PC-3 (cell line): ENCODE data around the gene CST4. TPM values are rescaled to one million over a fixed set of nuclear protein-coding genes. Genes with fewer than 3 reads are reported as not detected.

Source experiments
- ATAC-seq: fragments of 200-7000 bp; cut with Tn5 transposase; 2 replicates; pipeline ENCODE4 v1.9.1; 2020; ENCODE audit warnings: mild to moderate bottlenecking, moderate library complexity
- BruUV-seq: library from RNA; stranded (reverse); fragments of 400-500 nt; replicated peaks from 2 replicates; lab custom pipeline; 2021; lab: Mats Ljungman, UMichigan
- CTCF ChIA-PET: fragments of 300-600 bp; sonication (Branson Sonifier 250); formaldehyde crosslinking; loops from one replicate; lab custom pipeline; 2022; ENCODE audit warnings: antibody characterized with exemption; lab: Charles Lee
- POLR2A ChIA-PET: fragments of 300-600 bp; sonication (Branson Sonifier 250); formaldehyde crosslinking; loops from one replicate; lab custom pipeline; 2022; ENCODE audit warnings: antibody characterized with exemption; ENCODE audit not compliant: unreplicated experiment; lab: Charles Lee
- DNase-seq: peaks from one replicate; pipeline ENCODE4 v3.0.0-alpha.2; 2015
- H2AFZ ChIP-seq: fragments of 300-600 bp; sonication (generic); 2 replicates; pipeline ENCODE4 v1.6.0; 2016; ENCODE audit warnings: antibody characterized with exemption, low read length
- H3F3A ChIP-seq: fragments of 300-600 bp; sonication (generic); one replicate; pipeline ENCODE4 v1.6.0; 2017; ENCODE audit warnings: antibody characterized with exemption, low read length, control low read depth, mild to moderate bottlenecking; ENCODE audit not compliant: unreplicated experiment
- H3K27ac ChIP-seq: fragments of 300-600 bp; sonication (generic); 2 replicates; pipeline ENCODE4 v1.5.1; 2016; ENCODE audit warnings: mild to moderate bottlenecking, low read length
- H3K27me3 ChIP-seq: fragments of 300-600 bp; sonication (generic); 2 replicates; pipeline ENCODE4 v1.6.1; 2016; ENCODE audit warnings: low read length, mixed read lengths
- H3K36me3 ChIP-seq: fragments of 300-600 bp; sonication (generic); 2 replicates; pipeline ENCODE4 v1.6.1; 2016; ENCODE audit warnings: low read depth, mixed run types, low read length, mixed read lengths
- H3K4me1 ChIP-seq: fragments of 300-600 bp; sonication (generic); 2 replicates; pipeline ENCODE4 v1.5.1; 2016; ENCODE audit warnings: low read length; ENCODE audit not compliant: insufficient read depth
- H3K4me2 ChIP-seq: fragments of 300-600 bp; sonication (generic); 2 replicates; pipeline ENCODE4 v1.6.0; 2016; ENCODE audit warnings: low read length
- H3K4me3 ChIP-seq: fragments of 300-600 bp; sonication (generic); 2 replicates; pipeline ENCODE4 v1.5.1; 2016; ENCODE audit warnings: mild to moderate bottlenecking, low read length, mixed read lengths
- H3K79me2 ChIP-seq: fragments of 300-600 bp; sonication (generic); 2 replicates; pipeline ENCODE4 v1.6.1; 2017; ENCODE audit warnings: low read length, mixed read lengths
- H3K9ac ChIP-seq: fragments of 300-600 bp; sonication (generic); 2 replicates; pipeline ENCODE4 v1.6.0; 2016; ENCODE audit warnings: mild to moderate bottlenecking, low read length
- H3K9me2 ChIP-seq: fragments of 300-600 bp; sonication (generic); replicated peaks from 2 replicates; pipeline ENCODE4 v1.6.1; 2016; ENCODE audit warnings: mixed run types, low read length, mixed read lengths
- H3K9me3 ChIP-seq: fragments of 300-600 bp; sonication (generic); 2 replicates; pipeline ENCODE4 v1.6.1; 2016; ENCODE audit warnings: low read length, mixed read lengths
- H4K20me1 ChIP-seq: fragments of 300-600 bp; sonication (generic); 2 replicates; pipeline ENCODE4 v1.6.1; 2016; ENCODE audit warnings: low read length, mixed read lengths
- EZH2 ChIP-seq: fragments of 300-600 bp; sonication (generic); IDR thresholded peaks from one replicate; pipeline ENCODE4 v1.6.1; 2017; ENCODE audit warnings: antibody characterized with exemption, mild to moderate bottlenecking, low read length; ENCODE audit not compliant: unreplicated experiment
- EZH2phosphoT487 ChIP-seq: fragments of 300-600 bp; sonication (generic); IDR thresholded peaks from 2 replicates; pipeline ENCODE4 v1.6.1; 2018; ENCODE audit warnings: mild to moderate bottlenecking, antibody characterized with exemption, low read length, borderline replicate concordance
- intact Hi-C: fragments of 100-400 bp; cut with micrococcal nuclease; formaldehyde crosslinking; loops from 2 replicates; pipeline ENCODE4 v1.9.0; 2023
- total RNA-seq: library from RNA; depleted of rRNA; stranded (reverse); fragments of >200 nt; gene quantifications from 2 replicates; pipeline ENCODE4 v1.2.3, GENCODE V29; 2014
- TF ChIP-seq, protein P1 (sequence below): fragments of 300-600 bp; sonication (generic); conservative IDR thresholded peaks from 2 replicates; pipeline ENCODE4 v1.5.1; 2017; ENCODE audit warnings: antibody characterized with exemption, low read depth, mild to moderate bottlenecking, low read length

Gene CST4
- total RNA-seq, 1 experiment from 2014 or later, result 0.98 TPM

DNA sequence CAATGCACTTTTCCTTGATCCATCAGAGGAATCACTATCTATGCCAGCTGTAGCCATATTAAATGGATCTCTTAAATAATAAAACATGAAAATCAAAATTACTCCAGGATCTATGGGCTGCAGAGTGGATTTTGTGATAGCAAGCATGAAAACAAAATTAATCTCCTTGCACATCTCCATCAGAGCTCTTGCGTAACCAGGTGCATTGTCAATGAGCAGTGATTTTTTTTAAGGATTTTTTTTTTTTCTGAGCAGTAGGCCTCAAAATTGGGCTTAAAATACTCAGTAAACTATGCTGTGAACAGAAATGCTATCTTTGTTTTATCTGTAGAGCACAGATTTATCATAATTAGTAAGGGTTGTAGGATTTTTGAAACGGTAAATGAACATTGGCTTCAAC, 39.6 kb downstream of the CST4 start:
- no peak overlapping the region for H3K4me3 ChIP-seq
- DNase-seq (no peak), ATAC-seq (no peak)
- no peaks in the 10 kb centered on the region for H3F3A ChIP-seq
- BruUV-seq, result no TSS peak
- intact Hi-C loops, result no loop called here
- CTCF ChIA-PET, result no interaction called here
- no peaks in the 10 kb centered on the region for H3K79me2 ChIP-seq
- no peaks in the 10 kb centered on the region for H3K27me3 ChIP-seq
- no peaks in the 10 kb centered on the region for H3K36me3 ChIP-seq
- H2AFZ ChIP-seq, result no peak overlapping the region
- no peaks in the 10 kb centered on the region for H3K4me1 ChIP-seq
- H3K9ac ChIP-seq, result no peak overlapping the region
- H3K4me2 ChIP-seq, result no peak overlapping the region
- H4K20me1 ChIP-seq, result no peaks in the 10 kb centered on the region
- POLR2A ChIA-PET, result no interaction called here
- H3K9me3 ChIP-seq, result no peaks in the 10 kb centered on the region
- H3K27ac ChIP-seq, result no peak overlapping the region
- no peaks in the 10 kb centered on the region for H3K9me2 ChIP-seq
- TF ChIP-seq EZH2phosphoT487 (no peak), EZH2 (no peak)
- TF ChIP-seq, protein P1, sequence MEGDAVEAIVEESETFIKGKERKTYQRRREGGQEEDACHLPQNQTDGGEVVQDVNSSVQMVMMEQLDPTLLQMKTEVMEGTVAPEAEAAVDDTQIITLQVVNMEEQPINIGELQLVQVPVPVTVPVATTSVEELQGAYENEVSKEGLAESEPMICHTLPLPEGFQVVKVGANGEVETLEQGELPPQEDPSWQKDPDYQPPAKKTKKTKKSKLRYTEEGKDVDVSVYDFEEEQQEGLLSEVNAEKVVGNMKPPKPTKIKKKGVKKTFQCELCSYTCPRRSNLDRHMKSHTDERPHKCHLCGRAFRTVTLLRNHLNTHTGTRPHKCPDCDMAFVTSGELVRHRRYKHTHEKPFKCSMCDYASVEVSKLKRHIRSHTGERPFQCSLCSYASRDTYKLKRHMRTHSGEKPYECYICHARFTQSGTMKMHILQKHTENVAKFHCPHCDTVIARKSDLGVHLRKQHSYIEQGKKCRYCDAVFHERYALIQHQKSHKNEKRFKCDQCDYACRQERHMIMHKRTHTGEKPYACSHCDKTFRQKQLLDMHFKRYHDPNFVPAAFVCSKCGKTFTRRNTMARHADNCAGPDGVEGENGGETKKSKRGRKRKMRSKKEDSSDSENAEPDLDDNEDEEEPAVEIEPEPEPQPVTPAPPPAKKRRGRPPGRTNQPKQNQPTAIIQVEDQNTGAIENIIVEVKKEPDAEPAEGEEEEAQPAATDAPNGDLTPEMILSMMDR, result no peak

DNA sequence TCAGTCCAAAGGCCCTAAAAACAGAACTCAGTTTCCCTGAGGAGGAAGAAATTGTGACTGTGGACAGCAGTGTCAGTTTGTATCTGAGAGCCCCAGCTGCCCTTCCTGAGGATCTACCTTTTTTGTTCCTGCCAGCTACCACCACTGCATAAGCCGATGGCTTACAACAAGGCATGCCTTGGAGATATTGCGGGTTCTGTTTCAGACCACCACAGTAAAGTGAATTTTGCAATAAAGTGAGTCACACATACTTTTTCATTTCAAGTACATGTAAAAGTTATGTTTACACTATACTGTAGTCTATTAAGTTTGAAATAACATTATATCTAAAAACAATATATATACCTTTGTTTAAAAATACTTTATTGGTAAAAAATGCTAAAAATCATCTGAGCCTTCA, 41.5 kb downstream of the CST4 start:
- no TSS peak for BruUV-seq
- no peaks in the 10 kb centered on the region for H3K36me3 ChIP-seq
- H3K27me3 ChIP-seq, result no peaks in the 10 kb centered on the region
- H3F3A ChIP-seq, result no peaks in the 10 kb centered on the region
- H3K4me3 ChIP-seq, result no peak overlapping the region
- intact Hi-C loops, result no loop called here
- ATAC-seq, result no peak
- TF ChIP-seq EZH2phosphoT487 (no peak), EZH2 (no peak)
- TF ChIP-seq, protein P1, result no peak
- no peak overlapping the region for H3K27ac ChIP-seq
- ChIA-PET CTCF (no interaction called here), POLR2A (no interaction called here)
- H3K4me1 ChIP-seq, result peaks cover 7% of the 10 kb centered on the region
- no peak overlapping the region for H3K9ac ChIP-seq
- H3K79me2 ChIP-seq, result no peaks in the 10 kb centered on the region
- no peak for DNase-seq
- H3K9me2 ChIP-seq, result no peaks in the 10 kb centered on the region
- H2AFZ ChIP-seq, result no peak overlapping the region
- no peak overlapping the region for H3K4me2 ChIP-seq
- H3K9me3 ChIP-seq, result no peaks in the 10 kb centered on the region
- H4K20me1 ChIP-seq, result no peaks in the 10 kb centered on the region

DNA sequence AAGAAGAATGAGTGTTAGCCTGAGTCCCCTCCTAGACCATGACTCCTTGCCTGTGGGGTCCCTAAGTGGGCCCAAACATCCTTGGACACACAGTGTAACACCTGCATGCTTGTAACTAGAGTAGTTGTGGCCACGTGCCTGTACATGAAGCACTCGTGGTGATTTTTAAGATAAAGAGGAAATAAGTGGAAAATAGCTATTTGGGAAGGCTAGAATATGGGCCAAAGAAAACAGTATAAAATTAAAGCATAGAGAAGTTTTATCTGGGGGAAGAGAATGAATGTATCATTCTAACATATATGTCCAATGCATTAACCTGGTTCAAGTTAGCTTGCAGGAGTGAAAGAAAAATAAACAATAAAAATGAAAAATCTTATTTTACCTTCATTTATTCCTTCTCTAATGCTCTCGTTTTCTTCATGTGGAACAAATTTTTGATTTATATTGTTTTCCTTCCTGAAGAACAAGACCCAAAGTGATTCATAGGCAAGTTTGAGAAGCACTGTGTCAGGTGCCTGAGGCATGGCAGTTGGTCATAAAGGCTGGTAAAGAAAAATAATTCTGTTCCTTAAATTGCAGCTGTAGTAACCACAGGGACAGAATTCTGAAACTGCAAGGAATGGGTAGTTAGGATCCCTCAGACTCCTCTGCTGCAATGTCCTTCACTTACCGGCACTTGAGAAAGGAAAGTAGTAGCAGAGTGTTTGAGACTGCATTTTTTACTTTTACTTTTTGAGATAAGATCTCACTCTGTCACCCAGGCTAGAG, 42.5 kb downstream of the CST4 start:
- H3F3A ChIP-seq, result no peaks in the 10 kb centered on the region
- no peak overlapping the region for H3K4me3 ChIP-seq
- intact Hi-C loops, result no loop called here
- no peaks in the 10 kb centered on the region for H3K27me3 ChIP-seq
- ATAC-seq, result peak; percentile 27
- POLR2A ChIA-PET, result no interaction called here
- TF ChIP-seq EZH2phosphoT487 (no peak), EZH2 (no peak)
- TF ChIP-seq, protein P1, result no peak
- DNase-seq, result peak; percentile 43
- H3K36me3 ChIP-seq, result no peaks in the 10 kb centered on the region
- H3K9me2 ChIP-seq, result no peaks in the 10 kb centered on the region
- peaks cover 12% of the 10 kb centered on the region for H3K4me1 ChIP-seq
- H3K9ac ChIP-seq, result no peak overlapping the region
- no peak overlapping the region for H2AFZ ChIP-seq
- no peaks in the 10 kb centered on the region for H3K79me2 ChIP-seq
- CTCF ChIA-PET, result no interaction called here
- H3K27ac ChIP-seq, result no peak overlapping the region
- no peaks in the 10 kb centered on the region for H3K9me3 ChIP-seq
- BruUV-seq, result no TSS peak
- H4K20me1 ChIP-seq, result no peaks in the 10 kb centered on the region
- H3K4me2 ChIP-seq, result no peak overlapping the region
